Hippocampal formation (tissue), 2 donors: ENCODE results near the gene CERKL.

Experiments used
- DNase-seq, 2 donors: peaks; one replicate each; lab custom pipeline; 2025; lab: John Stamatoyannopoulos, UW

Gene CERKL

DNA sequence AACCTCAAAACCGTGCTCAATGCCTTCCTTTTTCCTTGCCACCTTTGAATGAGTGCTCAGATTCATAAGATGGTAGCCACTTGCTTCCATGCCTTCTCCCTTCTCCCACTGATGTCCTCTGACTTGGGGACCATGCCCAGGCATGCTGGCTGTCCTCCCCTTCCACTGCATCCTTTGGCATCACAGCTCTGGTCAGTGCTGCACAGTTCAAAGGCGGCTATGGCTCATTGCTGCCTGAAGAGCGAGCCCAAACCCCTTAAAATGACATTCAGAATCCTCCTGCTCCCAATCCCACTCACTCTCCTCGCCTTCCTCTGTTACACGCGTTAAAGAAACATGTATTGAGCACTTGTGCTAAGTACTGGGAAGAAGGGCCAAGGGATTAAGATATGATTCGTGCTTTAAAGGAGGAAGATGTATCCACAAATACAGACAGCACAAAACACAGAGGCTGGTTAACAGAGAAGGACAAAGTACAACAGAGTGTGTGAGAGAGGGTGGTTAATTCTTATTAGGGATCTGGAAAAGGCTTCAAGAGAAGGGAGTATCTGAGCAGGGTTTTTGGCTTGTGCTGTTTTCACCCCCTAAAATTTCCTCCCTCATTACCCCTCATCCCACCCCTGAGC is 81.8 kb downstream of the CERKL start:
- DNase-seq, result no peak

DNA sequence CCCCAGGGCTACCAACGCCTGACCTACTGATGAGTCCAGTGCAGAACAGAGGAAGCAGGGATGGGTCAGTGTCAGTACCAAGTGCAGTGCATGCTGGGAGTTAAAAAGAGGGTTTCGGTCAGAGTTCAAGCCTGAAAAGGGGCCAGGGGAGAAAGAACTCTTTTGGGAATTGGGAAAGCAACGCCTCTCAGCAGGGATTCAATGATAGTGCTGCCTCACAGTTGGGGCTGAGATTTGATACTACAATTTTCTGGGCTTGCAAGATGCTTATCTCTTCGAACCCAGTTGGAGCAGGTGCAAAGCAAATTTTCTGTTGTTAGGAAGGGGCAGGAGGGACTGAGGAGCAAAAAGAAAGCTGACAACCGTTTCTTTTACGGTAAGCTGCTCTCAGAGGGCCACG is 82.6 kb downstream of the CERKL start:
- DNase-seq, result no peak

DNA sequence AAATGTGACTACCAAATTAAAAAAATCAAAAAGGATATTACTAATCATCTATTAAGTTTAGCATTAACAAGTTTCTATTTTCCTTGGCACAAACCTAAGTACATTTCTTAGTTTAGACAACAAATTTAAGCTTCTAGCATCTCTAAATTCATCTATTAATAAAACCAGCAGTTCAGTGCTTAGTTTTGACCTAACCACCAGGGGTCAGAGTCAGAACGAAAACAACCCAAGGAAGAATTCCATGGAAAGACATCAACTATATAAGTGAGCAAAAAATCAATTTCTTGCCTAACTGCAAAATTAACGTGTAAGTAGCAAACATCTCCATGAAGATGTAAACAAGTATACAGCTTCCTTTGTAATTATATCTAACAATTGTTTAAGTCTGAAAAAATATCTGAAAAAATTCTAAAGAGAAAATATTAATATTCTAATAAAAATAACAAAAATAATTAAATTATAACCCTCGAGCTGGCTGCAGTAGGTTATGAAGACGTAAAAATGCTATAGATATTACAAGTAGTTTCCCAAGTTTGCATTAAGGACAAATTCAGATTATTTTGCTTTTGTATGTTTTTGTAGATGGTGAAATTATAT is 83.7 kb downstream of the CERKL start:
- no peak for DNase-seq

DNA sequence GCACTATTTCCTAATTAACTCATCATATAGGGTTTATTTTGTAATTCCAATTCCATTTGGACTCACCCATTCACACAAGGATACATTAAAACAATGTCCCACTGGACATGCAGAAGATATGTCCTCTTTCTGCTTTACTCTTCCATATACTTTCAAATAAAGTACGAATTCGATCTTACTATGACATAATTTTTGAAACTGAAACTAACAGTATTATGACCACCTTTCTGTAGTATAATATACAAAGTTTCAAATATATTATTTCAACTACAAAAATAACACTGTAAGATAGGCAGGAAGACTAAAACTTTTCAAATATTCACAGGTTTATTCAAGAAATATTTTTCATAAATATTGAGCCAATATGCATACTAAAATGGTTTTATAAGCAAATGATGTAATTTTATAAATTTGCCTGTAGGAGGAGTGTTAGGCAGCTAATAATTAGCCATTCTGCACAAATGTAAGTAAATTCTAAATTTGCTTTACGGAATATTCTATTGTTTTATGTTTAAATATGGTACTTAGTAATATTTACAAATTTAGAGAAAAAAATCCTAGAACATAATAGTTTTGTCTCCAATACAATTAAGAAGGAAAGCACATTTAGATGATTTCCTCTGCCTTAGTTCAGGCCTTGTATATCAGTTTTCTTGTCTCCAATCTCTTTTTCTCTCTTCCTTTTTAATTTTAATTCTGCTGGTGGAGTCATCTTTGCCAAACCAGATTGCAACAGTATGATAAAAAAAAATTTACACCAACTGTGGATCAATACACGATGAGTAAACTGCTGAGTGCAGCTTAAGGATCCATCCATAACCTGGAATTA is 85.9 kb downstream of the CERKL start:
- DNase-seq, result no peak

DNA sequence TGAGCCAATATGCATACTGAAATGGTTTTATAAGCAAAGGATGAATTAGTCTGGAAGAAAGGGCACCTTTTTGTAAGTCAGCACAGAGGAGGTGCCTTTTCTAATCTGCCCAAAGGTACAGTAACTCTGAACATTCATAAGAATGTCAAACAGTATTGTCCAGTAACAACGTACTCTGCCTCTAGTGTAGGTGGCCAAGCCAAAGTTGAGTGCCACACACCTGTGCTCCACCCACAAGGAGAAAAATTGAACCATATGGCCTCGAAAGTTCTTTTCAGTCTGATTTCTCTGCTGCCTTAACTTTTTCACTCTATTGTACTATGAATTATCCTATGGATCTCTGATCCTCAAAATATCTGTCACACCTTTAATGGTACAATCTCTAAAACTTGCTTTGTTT is 86.8 kb downstream of the CERKL start:
- no peak for DNase-seq

DNA sequence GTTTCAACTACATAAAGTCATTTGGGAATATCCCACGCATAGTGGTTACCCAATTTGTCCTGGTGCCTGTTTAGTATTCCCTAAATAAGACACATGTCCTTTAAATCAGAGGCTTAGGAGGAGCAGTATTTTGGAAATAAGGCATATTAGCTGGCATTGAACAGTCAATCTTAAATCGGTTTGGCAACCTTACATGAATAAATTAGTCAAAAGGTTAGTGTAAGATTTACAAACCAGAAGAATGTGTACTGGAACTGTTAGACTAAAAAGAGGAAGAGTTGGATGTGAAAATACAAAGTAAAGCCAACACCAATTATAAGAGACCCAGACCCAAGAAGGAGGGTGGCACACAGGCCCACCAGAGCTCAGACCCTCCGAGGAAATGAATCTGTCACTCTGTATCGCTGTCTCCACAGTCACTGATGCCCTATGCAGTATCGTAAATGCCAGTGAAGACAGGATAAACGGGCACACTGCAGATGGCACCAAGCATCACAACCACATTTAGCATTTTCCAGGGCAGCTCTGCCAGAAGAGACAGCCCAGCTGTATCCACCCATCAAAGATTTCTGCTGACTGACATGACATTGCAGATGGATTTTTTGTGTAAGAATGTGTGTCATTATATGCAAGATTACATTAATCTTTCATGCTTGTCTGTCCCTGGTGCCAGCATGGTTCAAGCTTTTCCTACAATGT is 90.4 kb downstream of the CERKL start:
- DNase-seq, result no peak

DNA sequence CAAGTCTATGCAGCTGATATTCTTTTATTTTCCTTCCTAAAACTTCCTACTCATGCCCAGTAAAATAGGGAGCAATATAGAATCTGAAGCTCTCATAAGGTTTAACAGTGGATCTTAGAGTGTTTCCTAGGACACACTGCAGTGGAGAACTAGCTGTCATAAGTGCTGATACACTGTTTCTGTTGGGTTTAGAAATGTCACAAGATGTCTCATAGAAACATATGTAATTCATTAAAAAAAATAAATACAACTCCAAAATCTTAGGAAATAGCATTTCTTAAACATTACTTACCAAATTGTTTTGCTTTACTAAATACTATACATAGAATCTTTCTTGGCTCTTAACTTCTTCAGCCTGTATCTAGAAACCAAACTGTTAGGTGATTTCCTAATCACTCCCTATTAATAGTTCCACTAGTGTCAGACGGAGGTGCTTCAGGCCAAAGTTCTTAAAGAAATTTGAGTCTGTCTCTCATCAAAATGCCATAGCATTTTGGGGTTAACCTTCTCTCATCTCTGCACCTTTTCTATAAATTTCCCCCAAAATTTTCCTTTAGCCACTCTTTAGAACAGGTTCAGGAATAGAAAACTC is 93.7 kb downstream of the CERKL start:
- no peak for DNase-seq

DNA sequence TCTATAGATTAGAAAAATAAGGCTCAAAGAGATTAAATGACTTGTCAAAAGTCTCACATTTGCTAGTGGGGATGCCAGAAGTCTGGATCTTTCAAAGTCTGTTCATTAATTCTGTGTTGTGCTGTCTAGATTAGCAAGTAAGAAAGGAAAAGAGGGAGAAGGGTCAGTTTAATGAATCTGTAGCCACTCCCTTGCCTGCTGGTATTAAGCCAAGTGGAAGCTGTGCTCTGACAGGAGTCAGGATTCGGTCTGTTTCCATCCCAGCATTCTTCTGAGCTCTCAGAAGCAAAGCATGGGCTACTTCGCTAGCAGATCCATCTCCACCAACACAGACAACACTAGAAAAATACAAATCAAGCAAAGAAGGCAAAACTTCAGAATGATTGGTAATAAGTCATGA is 98.5 kb downstream of the CERKL start:
- DNase-seq, result no peak

DNA sequence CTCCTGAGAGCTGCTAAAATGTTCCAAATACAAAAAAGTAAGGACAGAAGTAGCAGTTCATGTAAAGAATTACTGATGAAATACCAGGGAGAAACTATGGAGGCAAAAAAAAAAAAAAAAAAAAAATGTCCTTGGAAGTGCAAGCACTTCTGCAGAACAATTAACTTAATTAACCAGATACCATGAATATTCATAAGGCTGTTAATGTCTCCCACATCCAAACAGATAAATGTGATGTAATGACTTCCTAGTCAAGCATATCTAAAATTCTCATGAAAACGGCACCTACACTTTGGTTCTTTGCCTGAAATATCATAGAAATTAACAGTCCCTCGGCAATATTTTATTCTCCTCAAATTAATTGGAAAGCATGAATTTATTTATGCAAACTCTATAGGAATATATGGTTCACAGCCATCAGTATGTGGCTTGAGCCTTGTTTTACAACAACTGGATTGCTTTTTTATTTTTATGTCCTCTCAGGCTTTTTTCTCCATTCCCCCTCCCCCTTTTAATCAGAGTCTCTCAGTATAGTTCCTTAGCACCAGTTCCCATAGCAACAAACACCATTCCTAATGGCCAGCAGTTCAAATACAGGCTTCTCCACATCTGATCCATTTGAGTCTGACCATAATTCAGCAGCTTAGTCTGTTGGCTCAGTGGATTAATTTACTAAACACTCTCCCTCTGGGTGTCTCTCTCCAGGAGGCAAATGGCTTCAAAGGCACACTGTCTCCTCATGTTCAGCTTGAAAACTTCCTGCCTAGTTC is 102.7 kb downstream of the CERKL start:
- no peak for DNase-seq

DNA sequence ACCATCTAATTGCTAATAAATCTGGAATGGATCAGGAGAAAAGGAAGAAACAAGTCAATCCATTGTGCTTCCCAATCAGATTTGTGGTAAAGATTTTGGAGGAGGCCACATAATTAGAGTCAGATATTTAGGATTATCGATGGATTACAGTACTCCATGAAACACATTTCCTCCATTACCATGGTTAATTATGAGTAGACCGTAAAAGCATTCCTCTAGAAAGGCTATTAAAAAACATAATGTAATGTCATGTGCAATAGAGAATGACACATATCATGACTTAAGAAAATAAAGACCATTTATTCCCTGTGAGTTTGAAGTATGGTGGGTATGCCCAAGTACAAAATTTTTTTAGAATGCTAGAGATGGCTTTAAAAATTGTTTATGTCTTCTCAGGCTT is 103.7 kb downstream of the CERKL start:
- no peak for DNase-seq

DNA sequence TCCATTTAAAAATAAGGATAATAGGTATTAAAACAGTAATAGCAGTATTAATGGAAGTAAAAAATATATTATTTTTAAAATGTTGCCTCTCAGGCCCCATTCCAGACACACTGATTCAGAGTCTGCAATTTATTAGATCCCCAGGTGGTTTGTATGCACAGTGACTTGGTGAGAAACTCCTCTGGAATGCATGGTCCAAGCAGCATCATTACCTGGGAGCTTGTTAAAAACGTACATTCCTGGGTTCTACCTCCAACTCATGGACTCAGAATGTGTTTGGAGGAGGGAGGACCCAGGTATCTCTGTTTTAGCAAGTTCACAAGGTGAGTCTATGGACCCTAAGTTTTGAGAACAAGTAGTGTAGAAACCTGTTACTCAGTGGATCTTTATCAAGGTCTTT is 104.1 kb downstream of the CERKL start:
- DNase-seq, result no peak

DNA sequence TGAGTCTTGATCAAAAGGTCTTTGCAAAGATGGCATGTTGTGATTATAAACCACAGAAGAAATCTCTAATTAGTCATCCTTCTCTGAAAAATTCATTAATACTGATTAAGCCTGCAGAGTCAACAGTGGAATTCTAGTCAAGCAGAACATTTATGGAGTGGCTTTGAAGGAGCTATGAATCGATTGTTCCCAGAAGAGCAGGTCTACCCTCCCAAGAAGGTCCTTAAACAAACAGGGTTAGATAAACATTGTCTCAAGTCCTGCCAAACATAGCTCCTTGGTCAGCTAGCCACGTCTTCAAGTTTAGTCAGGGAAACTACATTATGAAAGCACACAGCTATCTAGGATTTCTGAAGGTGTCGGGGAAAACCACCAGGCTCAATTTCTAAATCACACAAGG is 110.8 kb downstream of the CERKL start:
- no peak for DNase-seq

DNA sequence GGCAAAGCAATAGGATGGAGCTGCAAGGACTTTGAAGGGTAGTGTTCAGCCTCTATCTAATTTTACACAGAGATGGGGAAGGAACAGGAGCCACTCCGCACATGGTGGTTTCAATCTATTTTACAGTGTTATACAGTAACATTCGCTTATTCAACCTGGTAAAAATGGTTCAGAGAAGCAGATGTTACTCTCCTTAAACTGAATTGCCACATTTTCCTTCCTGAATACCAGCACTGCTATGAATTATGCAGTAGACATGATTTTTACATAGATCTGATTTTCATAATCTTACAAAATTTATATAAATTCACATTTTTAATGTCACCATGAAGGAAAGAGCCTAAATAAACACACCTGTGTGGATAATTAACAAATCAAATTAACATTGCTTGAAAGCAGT is 114.7 kb downstream of the CERKL start:
- no peak for DNase-seq

DNA sequence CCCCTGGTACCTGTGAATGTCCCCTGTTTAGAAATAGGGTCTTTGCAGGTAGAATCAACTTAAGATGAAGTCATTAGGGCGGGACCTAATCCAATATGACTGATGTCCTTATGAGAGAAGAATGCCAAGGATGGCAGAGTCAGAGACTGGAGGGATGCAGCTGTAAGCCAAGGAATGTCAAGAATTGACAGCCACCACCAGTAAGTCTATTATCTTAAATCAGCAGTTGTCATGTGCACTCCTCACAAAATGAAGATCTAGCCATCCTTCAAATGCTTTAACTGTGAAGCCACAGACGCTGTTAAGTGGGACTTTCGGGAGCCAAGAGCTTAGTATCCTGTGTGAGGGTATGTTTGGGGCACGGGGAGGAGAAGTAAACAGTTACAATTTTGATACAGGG is 116.5 kb downstream of the CERKL start:
- no peak for DNase-seq

DNA sequence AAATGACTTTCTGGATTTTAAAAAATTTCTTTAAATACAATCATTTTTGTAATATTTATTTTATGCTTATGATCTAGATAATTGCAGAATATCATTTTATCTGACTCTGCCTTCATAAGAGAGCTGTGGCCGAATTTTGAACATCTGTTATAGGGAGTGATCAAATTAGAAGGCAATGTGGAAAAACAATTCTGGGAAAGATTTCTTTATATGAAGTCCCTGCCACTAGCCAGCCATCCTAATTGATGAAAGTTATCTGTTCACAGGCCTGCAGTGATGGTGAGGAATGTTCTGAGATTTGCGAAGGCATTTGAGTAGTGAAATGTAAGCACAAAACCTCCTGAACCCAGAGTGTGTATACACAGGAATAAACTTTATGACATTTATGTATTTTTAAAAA is 120.2 kb downstream of the CERKL start:
- DNase-seq, result no peak

DNA sequence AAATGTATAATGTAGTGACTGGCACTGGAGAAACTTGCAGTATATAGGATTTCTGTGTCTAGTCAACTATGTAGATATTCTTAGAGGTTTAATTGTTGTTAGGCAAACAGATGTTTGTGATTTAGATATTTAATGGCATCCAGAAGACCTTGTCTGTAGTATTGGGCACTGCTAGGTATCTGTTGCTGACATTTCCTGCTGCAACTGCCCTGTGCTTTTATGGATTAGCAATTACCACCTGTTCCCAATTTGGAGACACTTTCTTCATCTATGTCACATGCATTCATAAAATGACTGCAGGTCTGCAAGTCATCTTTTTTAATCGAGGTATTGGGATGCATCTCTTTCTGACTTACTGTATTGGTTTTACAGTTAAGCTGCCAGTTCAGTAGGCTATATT is 128.5 kb downstream of the CERKL start:
- no peak for DNase-seq

DNA sequence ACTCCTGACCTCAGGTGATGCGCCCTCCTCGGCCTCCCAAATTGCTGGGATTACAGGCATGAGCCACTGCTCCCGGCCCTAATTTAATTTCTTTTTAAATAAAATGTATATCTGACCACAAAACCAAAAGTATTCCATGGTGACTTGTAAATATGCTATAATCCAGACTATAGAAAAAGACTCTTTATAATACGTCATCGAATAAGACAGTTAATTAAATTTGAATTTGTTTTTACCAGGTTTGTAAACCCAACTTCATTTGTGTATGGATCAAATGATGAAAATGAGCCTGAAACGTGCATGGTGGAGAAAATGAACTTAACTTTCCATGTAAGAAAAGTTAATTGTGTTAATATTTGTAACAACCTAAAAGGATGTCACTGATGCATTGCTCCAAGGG is 129.8 kb downstream of the CERKL start:
- no peak for DNase-seq

DNA sequence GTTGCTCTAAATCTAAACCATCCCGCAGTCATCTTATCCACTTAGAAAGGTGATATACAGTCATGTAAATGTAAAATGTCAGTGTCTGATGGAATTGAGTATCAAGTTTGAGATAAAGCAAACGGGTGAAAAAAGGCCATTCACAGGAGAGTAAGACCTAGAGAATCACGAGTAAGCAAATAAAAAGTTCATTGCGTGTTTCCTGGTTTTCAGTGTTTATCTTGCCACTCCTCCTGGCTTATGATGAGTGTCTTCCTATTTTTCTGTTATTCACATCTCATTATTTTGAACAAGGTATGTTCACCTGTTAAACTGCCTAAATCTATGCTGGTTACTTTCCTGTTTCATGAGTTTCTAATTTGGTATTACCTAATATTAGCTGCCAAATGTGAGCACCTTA is 130.9 kb downstream of the CERKL start:
- DNase-seq, result no peak

DNA sequence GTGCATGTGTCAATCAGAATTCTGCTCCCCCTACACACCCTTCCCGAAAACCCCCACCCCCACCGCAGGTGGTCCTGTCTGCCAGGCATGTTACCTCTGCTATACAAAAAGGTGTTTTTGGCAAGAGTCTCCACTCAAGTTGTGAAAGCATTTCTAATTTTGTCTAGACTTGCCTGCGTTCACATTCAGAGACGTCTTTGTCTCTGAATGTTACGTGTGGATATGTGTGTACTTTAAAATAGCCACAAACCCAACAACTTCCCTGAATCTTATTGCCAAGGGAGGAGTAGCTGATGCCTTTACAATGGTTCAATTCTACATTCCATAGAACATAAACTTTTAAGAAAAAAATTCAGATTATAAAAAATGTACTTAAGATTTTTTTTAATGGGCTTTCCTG is 133.1 kb downstream of the CERKL start:
- DNase-seq, result no peak

DNA sequence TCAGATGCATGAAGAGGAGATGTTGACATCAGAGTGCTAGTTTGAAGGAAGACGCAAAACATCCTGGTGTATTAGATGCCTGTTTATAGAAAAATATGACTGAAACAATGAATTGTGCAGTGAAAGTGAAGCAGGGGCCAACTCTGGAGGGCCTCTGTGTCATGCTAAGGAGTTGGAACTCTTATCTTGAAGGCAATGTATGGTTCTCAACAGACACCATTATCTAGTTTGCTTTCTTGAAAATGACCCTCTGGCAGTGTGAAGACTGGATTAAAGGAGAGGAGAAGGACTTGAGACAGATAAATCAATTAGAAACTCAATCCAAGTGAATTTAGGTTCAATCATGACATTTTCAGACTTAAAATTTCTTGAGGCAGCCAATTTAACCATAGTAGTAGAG is 136.7 kb downstream of the CERKL start:
- DNase-seq, result no peak

DNA sequence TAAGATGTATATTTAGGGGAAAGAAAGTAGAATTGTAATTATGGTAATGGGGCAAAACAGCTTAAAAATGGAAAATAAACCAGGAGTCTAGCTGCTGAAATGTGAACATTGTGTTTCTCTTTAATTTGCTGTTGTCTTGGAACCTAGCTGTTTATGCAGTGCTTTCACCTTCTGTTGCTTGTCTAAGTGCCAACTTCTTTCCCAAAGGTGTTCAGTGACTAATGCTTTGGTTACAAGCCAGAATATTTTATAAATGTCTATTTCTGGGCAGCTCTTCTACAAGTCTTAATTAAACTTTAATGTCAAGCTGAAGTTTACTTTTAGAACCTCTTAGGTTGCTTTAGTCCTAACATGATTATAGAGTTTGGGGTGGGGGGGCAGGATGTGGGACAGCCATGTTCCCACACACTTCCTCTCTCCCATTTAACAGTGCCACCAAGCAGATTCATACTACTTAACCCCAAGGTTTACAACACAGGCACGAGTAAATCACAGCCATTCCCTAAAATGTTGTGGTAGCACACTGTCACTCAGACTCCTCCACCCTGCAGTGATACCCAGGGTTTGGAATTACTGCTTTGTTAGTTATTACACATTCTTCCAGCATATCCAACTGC is 139.1 kb downstream of the CERKL start:
- DNase-seq, result no peak
